Naive B cell (primary cell): ENCODE results near the gene IMPA2. TPM values are rescaled to one million over a fixed set of nuclear protein-coding genes. Genes with fewer than 3 reads are reported as not detected.

Experiments used
- ATAC-seq, 2 donors: fragments of 150-1000 bp; cut with Tn5 transposase; 2 replicates each; pipeline ENCODE4 v1.10.0; 2021; ENCODE audit warnings: low read depth in 2 of 2, mild to moderate bottlenecking in 2 of 2, moderate library complexity in 2 of 2
- DNase-seq: peaks from one replicate; pipeline ENCODE4 v3.0.0; 2022
- H3K27ac Mint-ChIP-seq, 6 donors: one replicate each; pipeline ENCODE4 v1.8.0; 2020 to 2022; ENCODE audit warnings: mild to moderate bottlenecking in 6 of 6, mixed read lengths in 6 of 6, moderate library complexity in 5 of 6, inconsistent platforms in 2 of 6
- H3K27me3 Mint-ChIP-seq, 3 donors: one replicate each; pipeline ENCODE4 v1.8.0; 2021 to 2022; ENCODE audit warnings: mixed read lengths in 3 of 3, mild to moderate bottlenecking in 1 of 3
- H3K36me3 Mint-ChIP-seq, 2 donors: one replicate each; pipeline ENCODE4 v1.8.0; 2020 to 2022; ENCODE audit warnings: mixed read lengths in 2 of 2, inconsistent platforms in 1 of 2, mild to moderate bottlenecking in 1 of 2
- H3K4me1 Mint-ChIP-seq, 3 donors: one replicate each; pipeline ENCODE4 v1.8.0; 2020 to 2022; ENCODE audit warnings: mixed read lengths in 3 of 3, inconsistent platforms in 1 of 3, mild to moderate bottlenecking in 1 of 3, moderate library complexity in 1 of 3
- H3K4me3 Mint-ChIP-seq, 8 donors: one replicate each; pipeline ENCODE4 v1.8.0; 2020 to 2022; ENCODE audit warnings: mild to moderate bottlenecking in 8 of 8, mixed read lengths in 8 of 8, moderate library complexity in 8 of 8, inconsistent platforms in 2 of 8
- H3K9me3 Mint-ChIP-seq, 7 donors: one replicate each; pipeline ENCODE4 v1.8.0; 2020 to 2022; ENCODE audit warnings: mixed read lengths in 7 of 7, mild to moderate bottlenecking in 5 of 7, inconsistent platforms in 2 of 7, moderate library complexity in 1 of 7
- polyA plus RNA-seq, 6 donors: library from polyadenylated mRNA; unstranded; fragments of 300-500 nt; fragmentation: Illumina TruSeq; gene quantifications; one replicate each; pipeline ENCODE4 v1.2.3, GENCODE V29; 2021; ENCODE audit warnings: low read depth in 6 of 6

The IMPA2 gene
- polyA plus RNA-seq, 6 donors from 2014 or later, result 9.9 to 18.6 (median 13.0) TPM

DNA sequence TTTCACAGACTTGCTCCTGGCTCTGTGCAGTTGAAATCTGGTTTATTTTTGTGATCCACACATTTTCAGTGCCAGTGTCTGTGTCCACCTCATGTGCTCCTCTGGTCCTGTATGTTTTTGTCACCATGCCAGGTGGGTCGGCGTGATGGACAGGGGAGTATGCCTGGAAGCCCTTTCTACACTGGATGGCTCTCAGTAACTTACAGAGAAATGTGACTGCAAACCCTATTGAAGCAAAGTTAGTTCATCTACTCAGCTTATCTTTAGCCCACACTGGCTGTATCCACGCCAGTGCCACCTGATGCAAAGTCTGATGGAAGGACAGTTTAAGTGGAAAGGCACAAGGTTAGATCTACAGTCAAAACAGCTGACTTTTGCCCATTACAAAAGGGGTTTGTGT is 4.3 kb downstream of the IMPA2 start:
- Mint-ChIP-seq H3K9me3 (no peaks in the 10 kb centered on the region), H3K4me1 (peaks cover 8 to 16% (median 14%) of the 10 kb centered on the region in 3 donors), H3K27ac (no peak overlapping the region), H3K4me3 (peak overlapping the region in 2 of 8 donors; percentile 20 to 33), H3K27me3 (no peaks in the 10 kb centered on the region), H3K36me3 (no peaks in the 10 kb centered on the region)
- no peak for ATAC-seq
- no peak for DNase-seq

DNA sequence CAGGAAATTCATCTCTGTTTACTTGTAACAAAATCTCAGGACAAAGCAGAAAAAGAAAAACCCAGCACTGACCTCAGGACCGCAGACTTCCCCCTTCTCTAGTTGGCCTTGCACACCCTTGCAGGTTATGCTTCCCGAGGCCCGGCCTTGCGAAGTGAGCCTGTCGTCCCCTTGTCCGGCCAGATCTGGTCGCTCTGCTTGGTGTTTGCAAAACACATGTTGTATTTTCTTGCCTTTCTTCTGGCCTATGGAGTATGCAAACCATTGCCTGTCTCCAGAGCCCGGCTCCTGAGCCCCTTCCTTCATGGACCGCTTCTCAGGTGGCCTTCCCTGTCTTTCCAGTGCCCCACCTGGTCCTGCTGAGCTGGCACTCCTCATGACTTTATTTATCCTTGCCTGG is 4.8 kb downstream of the IMPA2 start:
- Mint-ChIP-seq H3K4me1 (peaks cover 8 to 14% (median 14%) of the 10 kb centered on the region in 3 donors), H3K27me3 (no peaks in the 10 kb centered on the region), H3K27ac (no peak overlapping the region), H3K9me3 (no peaks in the 10 kb centered on the region), H3K4me3 (no peak overlapping the region), H3K36me3 (no peaks in the 10 kb centered on the region)
- ATAC-seq, result no peak
- no peak for DNase-seq

DNA sequence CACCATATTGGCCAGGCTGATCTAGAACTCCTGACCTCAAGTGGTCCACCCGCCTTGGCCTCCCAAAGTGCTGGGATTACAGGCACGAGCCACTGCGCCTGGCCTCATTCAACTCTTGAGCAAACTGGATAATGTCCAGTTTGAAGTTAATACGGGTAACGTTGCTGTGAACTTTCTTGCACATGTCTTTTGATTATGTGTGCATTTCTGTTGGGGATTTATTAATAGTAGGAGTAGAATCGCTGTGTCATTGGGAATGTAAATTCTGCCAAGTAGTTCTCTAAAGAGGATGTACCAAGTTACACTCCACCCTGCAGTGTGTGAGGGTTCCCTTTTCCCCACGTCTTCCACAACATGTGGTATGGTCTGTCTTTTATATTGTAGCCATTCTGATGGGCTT is 6.2 kb downstream of the IMPA2 start:
- no peak for ATAC-seq
- Mint-ChIP-seq H3K27ac (peak overlapping the region in 1 of 6 donors; percentile 44), H3K4me3 (no peak overlapping the region), H3K27me3 (no peaks in the 10 kb centered on the region), H3K36me3 (no peaks in the 10 kb centered on the region), H3K9me3 (no peaks in the 10 kb centered on the region), H3K4me1 (peaks cover 7 to 8% (median 7%) of the 10 kb centered on the region in 3 donors)
- no peak for DNase-seq

DNA sequence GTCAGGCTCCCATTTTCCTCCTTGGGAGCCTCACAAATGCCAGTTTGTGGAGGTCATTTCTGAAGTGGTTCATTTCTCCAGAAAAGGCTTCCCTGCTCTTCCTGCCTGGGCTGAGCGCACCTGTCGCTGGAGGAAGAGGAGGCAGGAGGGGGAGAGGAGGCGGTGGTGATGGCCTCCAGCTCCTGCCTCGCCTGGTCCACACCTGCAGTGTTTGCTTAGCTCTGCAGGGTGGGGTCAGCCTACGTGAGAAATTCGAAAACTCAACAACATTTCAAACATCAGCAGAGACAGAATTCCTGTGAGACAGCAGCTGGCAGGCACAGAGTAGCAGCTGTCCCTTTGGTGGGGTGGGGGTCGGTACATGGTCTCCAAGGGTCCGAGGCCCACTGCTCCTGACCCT is 7.9 kb downstream of the IMPA2 start:
- peaks cover 0 to 8% (median 0%) of the 10 kb centered on the region in 3 donors for H3K4me1 Mint-ChIP-seq
- H3K36me3 Mint-ChIP-seq, result no peaks in the 10 kb centered on the region
- no peak overlapping the region for H3K4me3 Mint-ChIP-seq
- peak overlapping the region in 1 of 6 donors; percentile 49 for H3K27ac Mint-ChIP-seq
- DNase-seq (no peak), ATAC-seq (no peak)
- H3K9me3 Mint-ChIP-seq, result no peaks in the 10 kb centered on the region
- H3K27me3 Mint-ChIP-seq, result no peaks in the 10 kb centered on the region

DNA sequence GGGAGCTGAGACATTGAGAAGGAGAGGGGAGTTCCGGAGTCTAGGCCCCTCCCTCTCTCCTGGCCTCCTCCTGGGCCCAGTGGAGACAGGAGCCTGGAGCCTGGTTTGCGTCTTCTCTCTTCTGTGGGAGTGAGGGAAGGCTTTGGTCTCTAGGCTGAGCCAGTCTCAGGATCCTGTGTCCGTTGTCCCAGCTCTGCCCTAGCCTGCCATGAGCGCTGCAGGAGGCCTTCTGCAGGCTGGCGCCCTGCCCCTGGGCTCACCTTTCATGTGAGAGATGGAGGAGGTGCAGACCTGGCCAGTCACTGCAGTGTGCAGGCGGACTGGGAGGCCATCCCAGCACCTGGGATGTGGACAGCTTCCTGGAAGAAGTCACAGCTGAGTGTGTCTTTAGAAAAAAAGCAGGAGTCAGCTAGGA is 8.7 kb downstream of the IMPA2 start:
- peaks cover 0 to 8% (median 0%) of the 10 kb centered on the region in 3 donors for H3K4me1 Mint-ChIP-seq
- no peaks in the 10 kb centered on the region for H3K9me3 Mint-ChIP-seq
- H3K4me3 Mint-ChIP-seq, result no peak overlapping the region
- no peak for DNase-seq
- no peaks in the 10 kb centered on the region for H3K27me3 Mint-ChIP-seq
- no peak for ATAC-seq
- no peaks in the 10 kb centered on the region for H3K36me3 Mint-ChIP-seq
- peak overlapping the region in 1 of 6 donors; percentile 38 for H3K27ac Mint-ChIP-seq

DNA sequence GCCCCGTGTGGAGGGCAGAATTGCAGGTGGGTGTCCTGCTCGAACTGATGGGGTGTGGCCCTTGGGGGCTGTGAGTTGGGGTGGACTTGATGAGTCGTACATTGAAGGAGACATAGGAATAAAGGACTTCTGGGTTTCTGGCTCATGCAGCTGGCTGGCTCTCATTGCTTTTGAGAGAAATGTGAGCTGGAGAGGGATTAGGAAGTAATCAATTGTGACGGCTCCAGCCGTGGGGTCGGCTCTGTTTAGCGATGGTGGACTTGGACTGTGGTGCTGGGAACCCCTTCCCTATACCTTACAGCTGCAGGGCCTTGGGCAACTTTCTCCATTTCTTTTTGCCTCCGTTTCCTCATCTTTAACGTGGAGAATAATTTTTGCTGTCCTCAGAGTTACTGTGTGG is 9.2 kb downstream of the IMPA2 start:
- Mint-ChIP-seq H3K9me3 (no peaks in the 10 kb centered on the region), H3K27ac (peak overlapping the region in 1 of 6 donors; percentile 82), H3K4me3 (no peak overlapping the region), H3K27me3 (no peaks in the 10 kb centered on the region), H3K36me3 (no peaks in the 10 kb centered on the region), H3K4me1 (peaks cover 4 to 11% (median 5%) of the 10 kb centered on the region in 3 donors)
- DNase-seq (no peak), ATAC-seq (no peak)

DNA sequence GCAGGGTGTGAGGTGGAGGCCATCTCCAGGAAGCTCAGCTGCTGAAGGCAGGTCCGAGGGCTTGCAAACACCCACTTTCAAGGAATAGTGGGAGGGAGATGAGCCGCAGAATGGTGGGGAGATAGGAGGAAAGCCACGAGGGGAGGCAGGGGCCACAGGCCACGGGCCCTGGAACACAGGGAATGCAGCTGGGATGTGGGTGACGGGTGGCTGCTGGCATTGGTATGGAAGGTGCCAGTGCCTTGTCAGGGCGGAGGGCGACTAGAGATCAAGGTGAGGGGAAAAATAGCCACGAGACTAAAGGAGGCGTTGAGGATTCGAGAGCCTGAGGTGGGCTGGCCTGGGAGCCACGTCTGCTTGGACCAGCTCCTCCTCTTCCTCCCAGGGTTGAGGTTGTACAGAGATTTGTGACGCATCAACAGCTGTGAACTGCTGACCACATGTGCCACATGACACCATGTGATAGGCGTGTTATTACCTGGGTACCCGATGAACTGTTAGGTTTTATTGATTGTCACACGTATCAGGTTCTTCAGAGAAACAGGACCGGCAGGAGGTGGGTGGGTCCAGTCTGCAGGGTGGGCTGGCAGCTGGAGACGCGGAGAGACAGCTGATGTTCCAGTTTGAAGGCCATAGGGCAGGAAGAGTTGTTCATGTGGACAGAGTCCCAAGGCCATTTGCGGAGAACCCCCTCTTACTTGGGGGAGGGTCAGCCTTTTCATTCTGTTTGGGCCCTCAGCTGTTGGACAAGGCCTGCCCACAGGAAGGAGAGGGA is 9.9 kb downstream of the IMPA2 start:
- no peaks in the 10 kb centered on the region for H3K36me3 Mint-ChIP-seq
- H3K27ac Mint-ChIP-seq, result peak overlapping the region in 4 of 6 donors; percentile 54 to 85 (median 68)
- ATAC-seq (no peak), DNase-seq (no peak)
- H3K4me1 Mint-ChIP-seq, result peaks cover 10 to 16% (median 11%) of the 10 kb centered on the region in 3 donors
- H3K27me3 Mint-ChIP-seq, result no peaks in the 10 kb centered on the region
- no peaks in the 10 kb centered on the region for H3K9me3 Mint-ChIP-seq
- H3K4me3 Mint-ChIP-seq, result no peak overlapping the region

DNA sequence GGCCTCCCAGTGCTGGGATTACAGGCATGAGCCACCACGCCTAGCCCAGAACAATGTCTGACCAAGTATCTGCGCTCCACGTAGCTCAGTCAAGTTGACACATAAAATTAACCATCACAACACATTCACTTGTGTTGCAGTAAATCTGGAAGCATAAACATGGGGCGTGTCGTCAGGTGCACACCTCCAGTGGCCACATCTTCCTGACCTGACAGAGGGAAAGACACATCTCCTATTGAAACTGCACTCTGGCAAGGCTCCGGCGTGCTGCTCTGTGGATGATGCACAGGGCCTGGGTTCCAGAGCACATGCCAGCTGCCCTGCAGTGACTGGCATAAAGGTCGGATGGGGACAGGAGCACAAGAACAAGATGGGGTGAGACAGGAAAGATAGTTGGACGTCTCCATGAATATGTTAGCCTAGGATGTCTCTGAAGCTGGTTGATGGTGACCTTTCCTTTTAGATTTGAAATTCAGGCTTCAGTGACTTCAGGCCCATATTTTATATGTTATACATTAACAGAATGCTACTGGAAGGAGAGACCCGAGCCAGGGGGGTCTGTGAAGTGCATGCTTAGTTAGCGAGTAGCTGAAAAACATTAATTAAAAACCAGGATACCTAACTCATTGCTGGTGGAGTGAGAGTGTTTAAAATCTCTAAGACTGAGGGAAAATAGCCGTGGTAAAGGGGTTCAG is 10.9 kb downstream of the IMPA2 start:
- ATAC-seq, result no peak
- DNase-seq, result no peak
- Mint-ChIP-seq H3K9me3 (no peaks in the 10 kb centered on the region), H3K4me1 (peaks cover 10 to 21% (median 16%) of the 10 kb centered on the region in 3 donors), H3K36me3 (no peaks in the 10 kb centered on the region), H3K4me3 (no peak overlapping the region), H3K27ac (no peak overlapping the region), H3K27me3 (no peaks in the 10 kb centered on the region)

DNA sequence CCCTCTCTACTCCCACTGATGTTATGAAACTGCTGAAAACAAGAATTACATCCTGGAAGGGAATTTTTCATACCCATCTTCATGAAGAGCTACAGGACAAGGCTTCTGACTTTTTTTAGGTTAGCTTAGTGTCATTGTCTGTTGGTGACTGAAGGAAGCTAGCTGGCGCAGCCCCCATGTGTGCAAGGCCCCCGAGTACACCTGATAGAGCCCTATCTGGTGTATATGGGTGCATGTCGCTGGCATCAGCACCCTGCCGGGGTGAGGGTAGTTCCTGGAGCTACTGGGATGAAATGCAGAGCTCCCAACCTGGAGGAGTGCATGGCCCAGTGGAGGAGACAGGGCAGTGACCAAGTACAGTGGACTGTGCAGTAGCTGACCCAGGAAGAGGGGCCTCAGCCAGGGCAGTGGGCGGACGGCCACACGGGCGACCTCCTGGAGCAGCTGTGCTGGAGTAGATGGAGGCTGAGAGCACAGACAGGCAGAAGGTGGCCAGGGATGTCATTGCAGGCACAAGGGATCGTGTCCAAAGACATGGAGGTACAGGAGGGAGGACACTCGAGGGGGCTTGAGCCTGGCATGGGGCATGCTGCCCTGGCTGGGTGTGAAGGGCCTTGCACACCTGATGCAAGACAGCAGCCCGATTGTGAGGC is 12.1 kb downstream of the IMPA2 start:
- DNase-seq, result no peak
- Mint-ChIP-seq H3K9me3 (no peaks in the 10 kb centered on the region), H3K4me3 (no peak overlapping the region), H3K4me1 (peaks cover 14 to 18% (median 16%) of the 10 kb centered on the region in 3 donors), H3K36me3 (no peaks in the 10 kb centered on the region), H3K27me3 (no peaks in the 10 kb centered on the region), H3K27ac (no peak overlapping the region)
- no peak for ATAC-seq

DNA sequence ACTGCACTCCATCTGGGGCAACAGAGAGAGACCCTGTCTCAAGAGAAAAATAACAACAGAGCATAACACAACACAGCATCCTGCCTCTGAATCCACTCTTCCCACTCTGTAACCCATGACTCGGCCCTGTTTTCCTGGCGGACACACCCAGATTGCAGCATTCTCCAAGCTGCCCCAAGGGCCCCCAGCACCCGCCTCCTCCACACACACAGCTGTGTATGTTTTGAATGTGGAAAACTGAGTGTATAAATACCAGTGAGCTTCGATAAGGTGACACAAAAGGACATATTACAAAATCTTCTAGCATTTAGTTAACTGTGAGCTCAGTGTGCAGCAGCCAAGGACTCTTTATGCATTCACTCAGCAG is 13.0 kb downstream of the IMPA2 start:
- H3K27me3 Mint-ChIP-seq, result no peaks in the 10 kb centered on the region
- H3K9me3 Mint-ChIP-seq, result no peaks in the 10 kb centered on the region
- ATAC-seq (no peak), DNase-seq (no peak)
- peaks cover 15 to 17% (median 16%) of the 10 kb centered on the region in 3 donors for H3K4me1 Mint-ChIP-seq
- H3K4me3 Mint-ChIP-seq, result peak overlapping the region in 1 of 8 donors; percentile 44
- peak overlapping the region in 2 of 6 donors; percentile 52 to 61 for H3K27ac Mint-ChIP-seq
- no peaks in the 10 kb centered on the region for H3K36me3 Mint-ChIP-seq

DNA sequence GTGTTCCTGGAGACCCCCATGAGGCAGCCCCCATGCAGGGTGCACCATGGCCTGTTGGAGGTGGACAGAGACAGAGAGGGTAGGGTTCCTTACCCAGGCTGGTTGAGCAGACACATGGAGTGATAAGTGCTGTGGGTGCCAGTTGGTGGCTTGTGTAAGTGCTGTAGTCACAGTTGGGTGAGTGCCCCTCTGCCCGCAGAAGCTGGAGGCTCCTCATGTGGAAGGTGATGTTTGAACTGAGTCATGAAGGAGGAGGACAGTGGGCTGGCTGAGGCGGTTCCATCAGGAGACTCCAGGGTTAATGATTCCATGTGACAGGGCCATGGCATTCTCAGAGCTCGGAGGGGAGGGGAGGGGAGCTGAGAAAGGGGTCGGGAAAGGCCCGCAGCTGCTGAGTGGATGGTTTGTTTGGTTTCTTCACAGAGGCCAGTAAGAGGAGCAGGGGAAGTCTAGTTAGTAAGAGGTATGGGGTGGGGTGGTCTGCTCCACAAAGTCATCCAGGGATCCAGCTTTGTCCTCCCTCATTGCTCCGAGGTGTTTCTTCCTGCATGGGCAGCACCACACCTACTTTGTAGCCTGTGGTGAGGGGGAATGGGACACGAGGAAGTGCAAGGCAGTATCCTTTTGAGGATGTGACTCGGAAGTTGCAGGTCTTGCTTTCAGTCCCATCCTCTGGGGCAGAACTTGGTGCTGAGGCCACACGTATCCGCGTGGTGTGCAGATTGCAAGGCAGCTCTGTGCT is 13.6 kb downstream of the IMPA2 start:
- peaks cover 15 to 17% (median 16%) of the 10 kb centered on the region in 3 donors for H3K4me1 Mint-ChIP-seq
- no peaks in the 10 kb centered on the region for H3K27me3 Mint-ChIP-seq
- peak overlapping the region in 2 of 6 donors; percentile 7 to 53 for H3K27ac Mint-ChIP-seq
- H3K9me3 Mint-ChIP-seq, result no peaks in the 10 kb centered on the region
- DNase-seq, result no peak
- H3K4me3 Mint-ChIP-seq, result peak overlapping the region in 2 of 8 donors; percentile 32 to 34
- no peak for ATAC-seq
- no peaks in the 10 kb centered on the region for H3K36me3 Mint-ChIP-seq

DNA sequence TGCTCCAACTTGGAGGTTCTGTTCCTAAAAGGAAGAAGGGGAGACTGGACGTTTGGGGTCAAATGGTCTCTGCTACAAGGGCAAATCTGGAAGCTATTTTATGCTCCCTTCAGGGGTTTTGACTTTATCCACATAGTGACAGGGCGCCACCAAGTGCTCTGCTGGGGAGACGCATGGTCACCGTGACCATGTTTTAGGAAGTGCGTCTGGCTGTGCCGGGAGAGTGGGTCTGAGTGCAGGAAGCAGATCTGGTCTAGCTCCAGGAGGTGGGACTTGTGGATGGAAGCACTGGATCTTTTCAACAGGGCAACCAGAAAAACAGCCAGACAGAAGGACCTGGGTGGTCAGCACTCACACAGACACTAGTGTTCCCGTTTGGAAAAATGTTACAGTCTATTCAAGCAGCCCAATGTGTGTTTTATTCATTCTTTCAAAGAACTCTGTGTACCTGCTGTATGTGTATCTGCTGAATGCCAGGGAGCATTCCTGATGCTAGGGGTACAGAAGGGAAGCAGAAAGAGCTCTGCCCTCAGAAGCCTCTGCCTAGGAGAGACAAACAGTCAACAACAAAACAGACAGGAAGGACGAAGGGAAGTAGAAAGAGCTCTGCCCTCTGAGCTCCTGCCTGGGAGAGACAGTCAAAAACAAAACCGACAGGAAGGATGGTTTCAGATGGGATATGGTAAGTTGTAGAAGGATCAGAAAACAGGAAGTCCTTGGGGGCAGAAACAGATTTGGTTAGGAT is 14.3 kb downstream of the IMPA2 start:
- H3K27ac Mint-ChIP-seq, result peak overlapping the region in 4 of 6 donors; percentile 7 to 93 (median 34)
- no peaks in the 10 kb centered on the region for H3K9me3 Mint-ChIP-seq
- no peaks in the 10 kb centered on the region for H3K36me3 Mint-ChIP-seq
- H3K4me1 Mint-ChIP-seq, result peaks cover 13 to 16% (median 15%) of the 10 kb centered on the region in 3 donors
- peak; percentile 46 for DNase-seq
- H3K27me3 Mint-ChIP-seq, result no peaks in the 10 kb centered on the region
- ATAC-seq, result peak; percentile 89 to 94
- H3K4me3 Mint-ChIP-seq, result peak overlapping the region in 5 of 8 donors; percentile 32 to 85 (median 34)
